Panc1 (cell line): ENCODE measurements around the gene NKD1. TPM values are rescaled to one million over a fixed set of nuclear protein-coding genes. Genes with fewer than 3 reads are reported as not detected.

Experiments
- ATAC-seq: fragments of 200-7000 bp; cut with Tn5 transposase; 2 replicates; pipeline ENCODE4 v1.9.1; 2020; ENCODE audit warnings: mild to moderate bottlenecking, moderate library complexity
- BruUV-seq: library from RNA; stranded (reverse); fragments of 400-500 nt; replicated peaks from 2 replicates; lab custom pipeline; 2021; lab: Mats Ljungman, UMichigan
- CTCF ChIA-PET: fragments of 300-600 bp; sonication (Branson Sonifier 250); formaldehyde crosslinking; loops from one replicate; lab custom pipeline; 2022; ENCODE audit warnings: antibody characterized with exemption; lab: Charles Lee
- POLR2A ChIA-PET: fragments of 300-600 bp; sonication (Branson Sonifier 250); formaldehyde crosslinking; loops from one replicate; lab custom pipeline; 2022; ENCODE audit warnings: antibody characterized with exemption; lab: Charles Lee
- DNase-seq: peaks from one replicate; pipeline ENCODE4 v3.0.0-alpha.2; 2010; ENCODE audit warnings: low read depth, low spot score
- H3K27ac ChIP-seq: 2 replicates; pipeline ENCODE4 v1.5.1; 2011; ENCODE audit warnings: mild to moderate bottlenecking, low read length, inconsistent platforms
- H3K27me3 ChIP-seq: fragments of 200-500 bp; sonication (Bioruptor generic); 2 replicates; pipeline ENCODE4 v1.6.0; 2014; ENCODE audit warnings: low read length, inconsistent platforms; ENCODE audit not compliant: control insufficient read depth, insufficient read depth
- H3K36me3 ChIP-seq: fragments of 200-500 bp; sonication (Bioruptor generic); 2 replicates; pipeline ENCODE4 v1.5.1; 2014; ENCODE audit warnings: inconsistent platforms, mild to moderate bottlenecking, low read length, moderate library complexity; ENCODE audit not compliant: control insufficient read depth, insufficient read depth
- H3K4me1 ChIP-seq: 2 replicates; pipeline ENCODE4 v1.5.1; 2011; ENCODE audit warnings: inconsistent platforms, mild to moderate bottlenecking, low read length, moderate library complexity; ENCODE audit not compliant: control insufficient read depth, insufficient read depth
- H3K4me3 ChIP-seq, 2 experiments: 2 replicates each; pipeline ENCODE4 v1.5.1; 2011 to 2012; ENCODE audit warnings: low read depth in 2 of 2, low read length in 2 of 2, mild to moderate bottlenecking in 2 of 2, inconsistent platforms in 1 of 2, moderate library complexity in 1 of 2
- H3K9me3 ChIP-seq: fragments of 200-500 bp; sonication (Bioruptor generic); 2 replicates; pipeline ENCODE4 v1.5.1; 2014; ENCODE audit warnings: low read depth, mild to moderate bottlenecking, inconsistent platforms, low read length, moderate library complexity; ENCODE audit not compliant: control insufficient read depth, insufficient read depth
- CTCF ChIP-seq: fragments of 450-650 bp; IDR thresholded peaks from 2 replicates; pipeline ENCODE4 v1.5.1; 2017; ENCODE audit warnings: mild to moderate bottlenecking
- POLR2AphosphoS5 ChIP-seq: IDR thresholded peaks from 2 replicates; pipeline ENCODE4 v1.6.1; 2012; ENCODE audit warnings: mild to moderate bottlenecking, low read depth, low read length, moderate library complexity
- REST ChIP-seq, 2 experiments: IDR thresholded peaks; 2 replicates each; pipeline ENCODE4 v1.6.1; 2011 to 2012; ENCODE audit warnings: low read depth in 2 of 2, control low read depth in 1 of 2, low read length in 1 of 2, mild to moderate bottlenecking in 1 of 2, moderate library complexity in 1 of 2; ENCODE audit not compliant: insufficient read depth in 1 of 2
- SIN3A ChIP-seq: IDR thresholded peaks from 2 replicates; pipeline ENCODE4 v1.6.1; 2012; ENCODE audit warnings: low read depth, mild to moderate bottlenecking, low read length, moderate library complexity, borderline replicate concordance; ENCODE audit not compliant: insufficient read depth
- TCF7L2 ChIP-seq: IDR thresholded peaks from 2 replicates; pipeline ENCODE4 v1.6.1; 2011; ENCODE audit warnings: mild to moderate bottlenecking, low read depth, low read length, inconsistent platforms
- in situ Hi-C: cut with HindIII; loops from 2 replicates; pipeline ENCODE4 v1.10.0; 2016; ENCODE audit warnings: low sequenced_read_pairs, low pct_unique_long_range_greater_than_20kb
- intact Hi-C: fragments of 100-400 bp; cut with micrococcal nuclease; formaldehyde crosslinking; loops from one replicate; pipeline ENCODE4 v1.10.0; 2022; ENCODE audit not compliant: unreplicated experiment
- total RNA-seq: library from RNA; stranded (reverse); gene quantifications from one replicate; pipeline ENCODE4 v1.2.1, GENCODE V29; 2021; ENCODE audit not compliant: unreplicated experiment

The NKD1 gene
- total RNA-seq, 1 experiment from 2014 or later: 0.18 TPM

- ATAC-seq: no peak
- intact Hi-C loops: no loop called here
- CTCF ChIA-PET: no interaction called here
- Histone ChIP-seq H3K36me3 (no peaks in the 10 kb centered on the region), H3K9me3 (no peaks in the 10 kb centered on the region), H3K27ac (no peak overlapping the region), H3K4me3 (no peak overlapping the region), H3K4me1 (no peaks in the 10 kb centered on the region), H3K27me3 (no peaks in the 10 kb centered on the region)
- in situ Hi-C loops: no loop called here
- TF ChIP-seq POLR2AphosphoS5 (no peak), SIN3A (no peak), CTCF (no peak), REST (IDR thresholded peaks at IDR 0.05; ENCODE audit: insufficient read depth in 1 of 2, low read depth in 2 of 2, low read length in 1 of 2) (no peak), TCF7L2 (no peak)
- BruUV-seq: no TSS peak
- DNase-seq: no peak
- POLR2A ChIA-PET: no interaction called here
Observed at GRCh38 chr16:50606431-50607050, 58.3 kb downstream of the NKD1 start.

- no TSS peak for BruUV-seq
- ATAC-seq (no peak), DNase-seq (no peak)
- intact Hi-C loops: no loop called here
- in situ Hi-C loops: no loop called here
- ChIA-PET POLR2A (no interaction called here), CTCF (no interaction called here)
- H3K9me3 ChIP-seq: no peaks in the 10 kb centered on the region
- H3K27me3 ChIP-seq: no peaks in the 10 kb centered on the region
- no peak overlapping the region for H3K27ac ChIP-seq
- H3K4me1 ChIP-seq: no peaks in the 10 kb centered on the region
- TF ChIP-seq REST (IDR thresholded peaks at IDR 0.05; ENCODE audit: insufficient read depth in 1 of 2, low read depth in 2 of 2, low read length in 1 of 2) (no peak), TCF7L2 (no peak), POLR2AphosphoS5 (no peak), CTCF (no peak), SIN3A (no peak)
- no peaks in the 10 kb centered on the region for H3K36me3 ChIP-seq
- no peak overlapping the region for H3K4me3 ChIP-seq
Observed at GRCh38 chr16:50607051-50607431, 58.8 kb downstream of the NKD1 start.
